Liver (tissue), 3 donors: ENCODE data around the gene TYW5.

Experiments used
- ATF3 ChIP-seq: IDR thresholded peaks from 2 replicates; pipeline ENCODE4 v1.6.1; 2016; ENCODE audit warnings: antibody characterized with exemption
- CTCF ChIP-seq: fragments of 150-350 bp; IDR thresholded peaks from 2 replicates; pipeline ENCODE4 v1.5.1; 2017; ENCODE audit warnings: improper control_type of control experiment, low read depth, low read length; ENCODE audit not compliant: missing input control
- GABPA ChIP-seq, 2 donors: IDR thresholded peaks in 1 of 2; conservative IDR thresholded peaks in 1 of 2; 2 replicates each; pipeline ENCODE4 v1.6.1; 2016; ENCODE audit warnings: antibody characterized with exemption in 2 of 2, mild to moderate bottlenecking in 1 of 2, moderate library complexity in 1 of 2
- MAX ChIP-seq: IDR thresholded peaks from 2 replicates; pipeline ENCODE4 v1.6.1; 2016; ENCODE audit warnings: antibody characterized with exemption
- RAD21 ChIP-seq, 2 donors: IDR thresholded peaks; 2 replicates each; pipeline ENCODE4 v1.6.1; 2016; ENCODE audit warnings: antibody characterized with exemption in 2 of 2, mild to moderate bottlenecking in 2 of 2
- REST ChIP-seq: IDR thresholded peaks from 2 replicates; pipeline ENCODE4 v1.6.1; 2016; ENCODE audit warnings: antibody characterized with exemption, mild to moderate bottlenecking
- SP1 ChIP-seq: IDR thresholded peaks from 2 replicates; pipeline ENCODE4 v1.6.1; 2018; ENCODE audit warnings: antibody characterized with exemption, mild to moderate bottlenecking
- TAF1 ChIP-seq: conservative IDR thresholded peaks from 2 replicates; pipeline ENCODE4 v1.6.1; 2016; ENCODE audit warnings: antibody characterized with exemption, mild to moderate bottlenecking
- ZBTB33 ChIP-seq: IDR thresholded peaks from 2 replicates; pipeline ENCODE4 v1.6.1; 2016; ENCODE audit warnings: antibody characterized with exemption
- donor health status: healthy.
- donor health status: healthy.

GRCh38 chr2:199911052-199911876 is 44.0 kb downstream of the TYW5 start, which contains the start of gene C2orf69:
- no peak for TF ChIP-seq CTCF
- TF ChIP-seq MAX: no peak
- no peak for TF ChIP-seq ATF3
- TF ChIP-seq REST: peak; percentile 26
- peak; percentile 50 for TF ChIP-seq TAF1
- TF ChIP-seq RAD21 (IDR thresholded peaks at IDR 0.05): peak in 1 of 2 donors; percentile 11
- TF ChIP-seq GABPA (IDR thresholded peaks at IDR 0.05 in 1 of 2, conservative IDR thresholded peaks at IDR 0.05 in 1 of 2): peak in 1 of 2 donors; percentile 23
- no peak for TF ChIP-seq ZBTB33
- TF ChIP-seq SP1: peak; percentile 29
